Liver (tissue), 9 donors: ENCODE results near the gene COMMD7. TPM values are rescaled to one million over a fixed set of nuclear protein-coding genes. Genes with fewer than 3 reads are reported as not detected.

Source experiments
- DNase-seq: peaks from one replicate; pipeline ENCODE4 v3.0.0-alpha.2; 2017; ENCODE audit warnings: low spot score
- H3K27ac ChIP-seq, 2 donors: one replicate each; pipeline ENCODE4 v1.7.0; 2013; ENCODE audit warnings: inconsistent platforms in 2 of 2, low read length in 2 of 2, control low read depth in 1 of 2, low read depth in 1 of 2, mild to moderate bottlenecking in 1 of 2
- H3K27me3 ChIP-seq, 4 donors: one replicate each; pipeline versions ENCODE4 v1.6.1 to v1.7.0; 2013; ENCODE audit warnings: low read length in 3 of 4, inconsistent platforms in 1 of 4, mild to moderate bottlenecking in 1 of 4, moderate library complexity in 1 of 4; ENCODE audit not compliant: control insufficient read depth in 4 of 4, insufficient read depth in 4 of 4
- H3K36me3 ChIP-seq, 4 donors: one replicate each; pipeline versions ENCODE4 v1.6.1 to v1.7.0; 2013; ENCODE audit warnings: low read length in 3 of 4, mild to moderate bottlenecking in 3 of 4, low read depth in 1 of 4, moderate library complexity in 1 of 4; ENCODE audit not compliant: control insufficient read depth in 4 of 4, insufficient read depth in 3 of 4
- H3K4me1 ChIP-seq, 4 donors: one replicate each; pipeline versions ENCODE4 v1.6.1 to v1.7.0; 2013; ENCODE audit warnings: low read length in 3 of 4, mild to moderate bottlenecking in 3 of 4, moderate library complexity in 1 of 4; ENCODE audit not compliant: control insufficient read depth in 4 of 4, insufficient read depth in 4 of 4
- H3K4me3 ChIP-seq, 3 donors: one replicate each; pipeline versions ENCODE4 v1.6.1 to v1.7.0; 2013; ENCODE audit warnings: low read length in 3 of 3, control low read depth in 1 of 3, low read depth in 1 of 3, mild to moderate bottlenecking in 1 of 3
- H3K9ac ChIP-seq, 2 donors: one replicate each; pipeline ENCODE4 v1.7.0; 2013; ENCODE audit warnings: low read length in 2 of 2, mild to moderate bottlenecking in 2 of 2, moderate library complexity in 2 of 2, control low read depth in 1 of 2, low read depth in 1 of 2
- H3K9me3 ChIP-seq, 4 donors: one replicate each; pipeline versions ENCODE4 v1.6.1 to v1.7.0; 2013; ENCODE audit warnings: low read length in 3 of 4; ENCODE audit not compliant: control insufficient read depth in 4 of 4
- FOXA1 ChIP-seq: IDR thresholded peaks from 2 replicates; pipeline ENCODE4 v1.6.1; 2016; ENCODE audit warnings: antibody characterized with exemption
- FOXA2 ChIP-seq: IDR thresholded peaks from 2 replicates; pipeline ENCODE4 v1.6.1; 2016; ENCODE audit warnings: antibody characterized with exemption
- GABPA ChIP-seq, 2 donors: IDR thresholded peaks in 1 of 2; conservative IDR thresholded peaks in 1 of 2; 2 replicates each; pipeline ENCODE4 v1.6.1; 2016; ENCODE audit warnings: antibody characterized with exemption in 2 of 2, mild to moderate bottlenecking in 1 of 2, moderate library complexity in 1 of 2
- HNF4A ChIP-seq, 2 donors: conservative IDR thresholded peaks; 2 replicates each; pipeline ENCODE4 v1.6.1; 2016; ENCODE audit warnings: antibody characterized with exemption in 2 of 2, mild to moderate bottlenecking in 2 of 2
- HNF4G ChIP-seq: IDR thresholded peaks from 2 replicates; pipeline ENCODE4 v1.6.1; 2016; ENCODE audit warnings: antibody characterized with exemption
- JUND ChIP-seq, 2 donors: IDR thresholded peaks; 2 replicates each; pipeline ENCODE4 v1.6.1; 2016; ENCODE audit warnings: antibody characterized with exemption in 2 of 2
- NR2F2 ChIP-seq: IDR thresholded peaks from 2 replicates; pipeline ENCODE4 v1.6.1; 2016; ENCODE audit warnings: antibody characterized with exemption
- RAD21 ChIP-seq, 2 donors: IDR thresholded peaks; 2 replicates each; pipeline ENCODE4 v1.6.1; 2016; ENCODE audit warnings: antibody characterized with exemption in 2 of 2, mild to moderate bottlenecking in 2 of 2
- REST ChIP-seq: IDR thresholded peaks from 2 replicates; pipeline ENCODE4 v1.6.1; 2016; ENCODE audit warnings: antibody characterized with exemption, mild to moderate bottlenecking
- RXRA ChIP-seq, 2 donors: IDR thresholded peaks; 2 replicates each; pipeline ENCODE4 v1.6.1; 2017 to 2018; ENCODE audit warnings: antibody characterized with exemption in 2 of 2, mild to moderate bottlenecking in 1 of 2
- SP1 ChIP-seq: IDR thresholded peaks from 2 replicates; pipeline ENCODE4 v1.6.1; 2018; ENCODE audit warnings: antibody characterized with exemption, mild to moderate bottlenecking
- TAF1 ChIP-seq: conservative IDR thresholded peaks from 2 replicates; pipeline ENCODE4 v1.6.1; 2016; ENCODE audit warnings: antibody characterized with exemption, mild to moderate bottlenecking
- ZBTB33 ChIP-seq: IDR thresholded peaks from 2 replicates; pipeline ENCODE4 v1.6.1; 2016; ENCODE audit warnings: antibody characterized with exemption
- WGBS: extraction: QIAGEN DNeasy Blood & Tissue Kit; methylation state at CpG from one replicate; pipeline ENCODE4 v1.1.7; 2013; 5-methylcytosine and 5-hydroxymethylcytosine counted together
- polyA plus RNA-seq, 2 donors: library from polyadenylated mRNA; stranded (reverse) in 1 of 2; unstranded in 1 of 2; fragments of 200-250 nt in 1 of 2; fragments of >200 nt in 1 of 2; fragmentation: Nextera tagmentation in 1 of 2; extraction: Ambion mirVana in 1 of 2; gene quantifications; one replicate each; pipeline versions ENCODE4 v1.2.1 to v1.2.3, GENCODE V29; 2013 to 2015
- total RNA-seq, 2 donors: library from RNA; depleted of rRNA; stranded (reverse); fragments of >200 nt; gene quantifications; one replicate each; pipeline ENCODE4 v1.2.3, GENCODE V29; 2014
- donor health status: healthy.
- donor health status: healthy.
- donor health status: healthy.
- donor health status: healthy.
- donor health status: healthy.

COMMD7 gene
- total and polyA plus RNA-seq, 4 donors = 8.3 to 42.7 (median 15.5) TPM

- Histone ChIP-seq H3K9ac (no peak overlapping the region), H3K9me3 (no peaks in the 10 kb centered on the region), H3K27me3 (no peaks in the 10 kb centered on the region), H3K4me1 (peaks cover 3 to 17% (median 14%) of the 10 kb centered on the region in 4 donors), H3K4me3 (no peak overlapping the region), H3K27ac (no peak overlapping the region), H3K36me3 (no peaks in the 10 kb centered on the region)
- 95% methylated on average over 10 of the region's 10 CpGs for whole genome bisulfite sequencing
- no peak for TF ChIP-seq SP1
- no peak for TF ChIP-seq REST
- no peak for TF ChIP-seq HNF4A (conservative IDR thresholded peaks at IDR 0.05)
- no peak for TF ChIP-seq NR2F2
- TF ChIP-seq RXRA (IDR thresholded peaks at IDR 0.05) = no peak
- DNase-seq = no peak
Measured at GRCh38 chr20:32779500-32780211, 36.4 kb upstream of the COMMD7 start.

- Histone ChIP-seq H3K4me3 (peak overlapping the region in 1 of 3 donors; percentile 5), H3K9me3 (no peaks in the 10 kb centered on the region), H3K4me1 (peaks cover 3 to 17% (median 14%) of the 10 kb centered on the region in 4 donors), H3K9ac (no peak overlapping the region), H3K27ac (peak overlapping the region; percentile 73 to 75), H3K27me3 (no peaks in the 10 kb centered on the region), H3K36me3 (no peaks in the 10 kb centered on the region)
- 40% methylated on average over 8 of the region's 8 CpGs for WGBS
- DNase-seq = no peak
- TF ChIP-seq REST (no peak), FOXA2 (peak; percentile 59), GABPA (IDR thresholded peaks at IDR 0.05 in 1 of 2, conservative IDR thresholded peaks at IDR 0.05 in 1 of 2) (peak; percentile 42 to 70), SP1 (peak; percentile 57), TAF1 (no peak), HNF4G (no peak), RXRA (IDR thresholded peaks at IDR 0.05) (peak in 1 of 2 donors; percentile 59), NR2F2 (no peak), HNF4A (conservative IDR thresholded peaks at IDR 0.05) (peak in 1 of 2 donors; percentile 6), RAD21 (IDR thresholded peaks at IDR 0.05) (peak in 1 of 2 donors; percentile 26), FOXA1 (peak; percentile 35), JUND (IDR thresholded peaks at IDR 0.05) (no peak), ZBTB33 (no peak)
Measured at GRCh38 chr20:32777177-32777956, 34.1 kb upstream of the COMMD7 start.
